Neural progenitor cell (in vitro differentiated cells): Measurements from ENCODE around the gene PNMT.

Source experiments
- EZH2 ChIP-seq: fragments of 200-600 bp; sonication (generic); IDR thresholded peaks from 2 replicates; pipeline ENCODE4 v1.6.1; 2017; ENCODE audit warnings: antibody characterized with exemption, mild to moderate bottlenecking, moderate library complexity
- EZH2phosphoT487 ChIP-seq: fragments of 200-600 bp; sonication (generic); IDR thresholded peaks from 2 replicates; pipeline ENCODE4 v1.6.1; 2017; ENCODE audit warnings: antibody characterized with exemption
- TF ChIP-seq, protein P1 (sequence below): fragments of 200-600 bp; sonication (generic); IDR thresholded peaks from 2 replicates; pipeline ENCODE4 v1.5.1; 2017; ENCODE audit warnings: antibody characterized with exemption, mild to moderate bottlenecking

GRCh38 chr17:39627047-39627711 is 41.1 kb upstream of the PNMT start:
- TF ChIP-seq, protein P1, sequence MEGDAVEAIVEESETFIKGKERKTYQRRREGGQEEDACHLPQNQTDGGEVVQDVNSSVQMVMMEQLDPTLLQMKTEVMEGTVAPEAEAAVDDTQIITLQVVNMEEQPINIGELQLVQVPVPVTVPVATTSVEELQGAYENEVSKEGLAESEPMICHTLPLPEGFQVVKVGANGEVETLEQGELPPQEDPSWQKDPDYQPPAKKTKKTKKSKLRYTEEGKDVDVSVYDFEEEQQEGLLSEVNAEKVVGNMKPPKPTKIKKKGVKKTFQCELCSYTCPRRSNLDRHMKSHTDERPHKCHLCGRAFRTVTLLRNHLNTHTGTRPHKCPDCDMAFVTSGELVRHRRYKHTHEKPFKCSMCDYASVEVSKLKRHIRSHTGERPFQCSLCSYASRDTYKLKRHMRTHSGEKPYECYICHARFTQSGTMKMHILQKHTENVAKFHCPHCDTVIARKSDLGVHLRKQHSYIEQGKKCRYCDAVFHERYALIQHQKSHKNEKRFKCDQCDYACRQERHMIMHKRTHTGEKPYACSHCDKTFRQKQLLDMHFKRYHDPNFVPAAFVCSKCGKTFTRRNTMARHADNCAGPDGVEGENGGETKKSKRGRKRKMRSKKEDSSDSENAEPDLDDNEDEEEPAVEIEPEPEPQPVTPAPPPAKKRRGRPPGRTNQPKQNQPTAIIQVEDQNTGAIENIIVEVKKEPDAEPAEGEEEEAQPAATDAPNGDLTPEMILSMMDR = peak; percentile 3
- TF ChIP-seq EZH2phosphoT487 (no peak), EZH2 (peak; percentile 88)
